MCF 10A (cell line): ENCODE data around the gene SPI1. TPM values are rescaled to one million over a fixed set of nuclear protein-coding genes. Genes with fewer than 3 reads are reported as not detected.

ENCODE experiments used
- BruUV-seq: library from RNA; stranded (reverse); fragments of 400-500 nt; replicated peaks from 2 replicates; lab custom pipeline; 2021; lab: Mats Ljungman, UMichigan
- CTCF ChIA-PET: fragments of 300-600 bp; sonication (Branson Sonifier 250); formaldehyde crosslinking; extraction: SDS; loops from one replicate; lab custom pipeline; 2021; ENCODE audit warnings: antibody characterized with exemption, inconsistent platforms; lab: Yijun Ruan, JAX
- POLR2A ChIA-PET: fragments of 300-600, 350-650 bp; sonication (Branson Sonifier 250); formaldehyde crosslinking; extraction: SDS; loops from one replicate; lab custom pipeline; 2020; ENCODE audit warnings: antibody characterized with exemption, inconsistent platforms; lab: Yijun Ruan, JAX
- DNase-seq: peaks from one replicate; pipeline ENCODE4 v3.0.0-alpha.2; 2018; ENCODE audit not compliant: unreplicated experiment
- H3K27ac Mint-ChIP-seq: one replicate; pipeline ENCODE4 v1.8.0; 2022; ENCODE audit warnings: mild to moderate bottlenecking, low read depth, mixed read lengths; ENCODE audit not compliant: unreplicated experiment
- H3K27me3 Mint-ChIP-seq: one replicate; pipeline ENCODE4 v1.8.0; 2022; ENCODE audit warnings: mixed read lengths; ENCODE audit not compliant: insufficient read depth, unreplicated experiment
- H3K36me3 Mint-ChIP-seq: one replicate; pipeline ENCODE4 v1.8.0; 2022; ENCODE audit warnings: mild to moderate bottlenecking, moderate library complexity, mixed read lengths; ENCODE audit not compliant: insufficient read depth, unreplicated experiment
- H3K4me1 Mint-ChIP-seq: one replicate; pipeline ENCODE4 v1.8.0; 2022; ENCODE audit warnings: mixed read lengths; ENCODE audit not compliant: insufficient read depth, unreplicated experiment
- H3K4me3 Mint-ChIP-seq: one replicate; pipeline ENCODE4 v1.8.0; 2022; ENCODE audit warnings: mild to moderate bottlenecking, moderate library complexity, mixed read lengths; ENCODE audit not compliant: unreplicated experiment
- H3K9me3 Mint-ChIP-seq: one replicate; pipeline ENCODE4 v1.8.0; 2022; ENCODE audit warnings: mixed read lengths; ENCODE audit not compliant: unreplicated experiment
- CTCF ChIP-seq: fragments of 200-600 bp; IDR thresholded peaks from one replicate; pipeline ENCODE4 v1.8.0; 2022; ENCODE audit warnings: antibody characterized with exemption, mild to moderate bottlenecking; ENCODE audit not compliant: unreplicated experiment
- intact Hi-C: fragments of 100-400 bp; cut with micrococcal nuclease; formaldehyde crosslinking; loops from 2 replicates; pipeline ENCODE4 v1.14.1; 2022
- total RNA-seq: library from RNA; stranded (reverse); gene quantifications from 2 replicates; pipeline ENCODE4 v1.2.3, GENCODE V29; 2022

The SPI1 gene
- total RNA-seq, 1 experiment from 2014 or later = not detected

DNA sequence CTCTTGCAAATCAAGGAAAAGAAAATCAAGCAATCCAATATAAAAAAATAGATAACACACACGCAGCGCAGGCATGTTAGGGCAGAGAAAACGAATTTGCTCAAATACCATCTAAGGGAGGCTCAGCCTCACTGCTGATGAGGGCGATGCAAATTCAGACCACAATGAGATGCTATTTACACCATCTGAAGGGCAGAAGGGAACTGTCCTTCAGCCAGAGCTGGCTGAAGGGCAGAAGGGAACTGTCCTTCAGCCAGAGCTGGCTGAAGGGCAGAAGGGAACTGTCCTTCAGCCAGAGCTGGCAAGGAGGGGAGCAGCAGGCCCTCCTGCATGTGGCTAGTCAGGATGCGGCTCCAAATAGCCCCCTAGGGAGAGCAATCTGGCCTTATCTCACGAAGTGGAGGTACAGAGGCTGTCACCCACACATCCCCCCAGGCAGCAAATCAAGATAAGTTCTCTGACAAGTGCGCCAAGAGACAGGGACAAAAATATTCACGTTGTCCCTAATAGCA is 22.5 kb upstream of the SPI1 start:
- H3K27ac Mint-ChIP-seq = no peak overlapping the region
- no peaks in the 10 kb centered on the region for H3K36me3 Mint-ChIP-seq
- H3K4me3 Mint-ChIP-seq = no peak overlapping the region
- TF ChIP-seq CTCF = no peak
- ChIA-PET CTCF (interaction anchor here (0.5 to 1.7 kb wide), 3 partner anchors 29 to 694 kb away, joined by 4 to 5 read pairs (median 4); no protein-coding TSS in a partner anchor), POLR2A (no interaction called here)
- no TSS peak for BruUV-seq
- DNase-seq = no peak
- intact Hi-C loops = no loop called here
- H3K27me3 Mint-ChIP-seq = no peaks in the 10 kb centered on the region
- no peaks in the 10 kb centered on the region for H3K9me3 Mint-ChIP-seq
- no peaks in the 10 kb centered on the region for H3K4me1 Mint-ChIP-seq

DNA sequence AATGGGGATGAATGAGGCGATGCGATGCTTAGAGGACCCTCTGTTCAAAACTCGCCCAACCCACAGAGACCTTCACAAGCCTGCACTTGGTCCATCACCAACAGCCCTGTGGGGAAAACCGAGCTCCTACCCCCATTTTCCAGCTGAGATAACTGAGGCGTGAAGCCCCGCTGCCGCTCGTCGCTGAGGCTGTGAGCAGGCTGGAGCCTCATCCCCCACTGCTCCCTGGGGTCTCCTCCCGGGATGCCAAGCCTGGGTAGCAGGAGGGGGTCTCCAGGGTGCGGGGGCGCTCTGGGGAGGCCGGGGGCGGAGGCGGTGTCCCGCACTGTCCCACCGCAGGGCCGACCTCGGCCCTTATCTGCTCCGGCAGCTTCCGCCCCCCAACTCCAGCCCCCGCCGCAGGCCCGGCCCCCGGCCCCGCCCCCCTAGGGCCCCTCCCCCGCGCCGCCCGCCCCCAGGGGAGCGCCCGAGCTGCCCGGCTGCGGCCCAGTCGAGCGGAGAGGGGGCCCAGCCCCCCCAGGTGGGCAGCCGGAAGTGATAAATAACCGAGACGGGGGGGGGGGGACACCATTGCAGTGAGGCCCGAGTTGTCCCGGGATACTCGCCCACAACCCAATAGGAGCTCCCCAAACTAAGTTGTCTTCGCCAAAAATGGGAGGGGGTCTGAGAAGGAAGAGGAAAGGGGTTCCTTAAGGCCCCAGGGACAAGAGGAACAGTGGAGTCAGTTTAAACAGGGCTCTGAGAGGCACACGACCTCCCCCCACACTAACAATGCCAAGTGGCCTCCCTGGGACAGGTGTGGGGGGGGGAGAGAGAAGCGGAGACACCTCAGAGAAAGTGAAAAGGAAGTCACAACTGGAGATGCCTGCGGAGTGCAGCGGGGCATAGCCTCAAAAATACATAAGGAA is 21.8 kb upstream of the SPI1 start:
- DNase-seq = no peak
- H3K9me3 Mint-ChIP-seq = no peaks in the 10 kb centered on the region
- ChIA-PET CTCF (interaction anchor here (0.5 to 3.0 kb wide), 6 partner anchors 27 to 695 kb away, joined by 3 to 21 read pairs (median 4); partner anchors contain the start of gene NR1H3), POLR2A (no interaction called here)
- H3K27me3 Mint-ChIP-seq = no peaks in the 10 kb centered on the region
- intact Hi-C loops = no loop called here
- H3K36me3 Mint-ChIP-seq = no peaks in the 10 kb centered on the region
- no peaks in the 10 kb centered on the region for H3K4me1 Mint-ChIP-seq
- no peak overlapping the region for H3K27ac Mint-ChIP-seq
- H3K4me3 Mint-ChIP-seq = no peak overlapping the region
- no peak for TF ChIP-seq CTCF
- no TSS peak for BruUV-seq

GRCh38 chr11:47398551-47398950 is 20.2 kb upstream of the SPI1 start:
- BruUV-seq = no TSS peak

More at GRCh38 chr11:47398551-47398950, 20.2 kb upstream of the SPI1 start:
- CTCF ChIA-PET = interaction anchor here (0.6 to 3.0 kb wide), 3 partner anchors 11 to 25 kb away, joined by 3 to 21 read pairs (median 8); no protein-coding TSS in a partner anchor
- Mint-ChIP-seq H3K4me3 (no peak overlapping the region), H3K9me3 (no peaks in the 10 kb centered on the region), H3K27me3 (no peaks in the 10 kb centered on the region), H3K36me3 (no peaks in the 10 kb centered on the region), H3K27ac (no peak overlapping the region), H3K4me1 (no peaks in the 10 kb centered on the region)
- POLR2A ChIA-PET = no interaction called here
- no peak for TF ChIP-seq CTCF
- intact Hi-C loops = no loop called here
- DNase-seq = no peak
